ENCODE measurements around the gene FOXO1.

DNA sequence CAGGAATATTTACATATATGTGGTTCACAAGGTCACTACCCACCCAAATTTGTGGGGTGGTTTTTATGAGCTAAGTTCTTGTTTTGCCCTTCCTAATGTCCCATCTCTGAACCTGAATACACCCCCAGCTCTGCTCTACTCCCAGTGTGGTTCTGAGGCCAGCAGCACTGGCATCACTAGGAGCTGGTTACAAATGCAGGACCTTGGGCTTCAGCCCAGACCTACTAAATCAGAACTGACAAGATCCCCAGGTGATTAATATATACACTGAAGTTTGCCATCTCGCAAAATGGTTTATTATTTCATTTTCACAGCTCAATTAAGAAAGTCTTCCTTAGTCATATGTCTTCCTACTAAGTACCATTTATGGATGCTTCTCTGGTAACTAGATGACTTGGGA is 67.9 kb downstream of the FOXO1 start:
- no peak for TF ChIP-seq EZH2phosphoT487 (IDR thresholded peaks at IDR 0.05; ENCODE audit: unreplicated experiment)
- TF ChIP-seq, protein P1, sequence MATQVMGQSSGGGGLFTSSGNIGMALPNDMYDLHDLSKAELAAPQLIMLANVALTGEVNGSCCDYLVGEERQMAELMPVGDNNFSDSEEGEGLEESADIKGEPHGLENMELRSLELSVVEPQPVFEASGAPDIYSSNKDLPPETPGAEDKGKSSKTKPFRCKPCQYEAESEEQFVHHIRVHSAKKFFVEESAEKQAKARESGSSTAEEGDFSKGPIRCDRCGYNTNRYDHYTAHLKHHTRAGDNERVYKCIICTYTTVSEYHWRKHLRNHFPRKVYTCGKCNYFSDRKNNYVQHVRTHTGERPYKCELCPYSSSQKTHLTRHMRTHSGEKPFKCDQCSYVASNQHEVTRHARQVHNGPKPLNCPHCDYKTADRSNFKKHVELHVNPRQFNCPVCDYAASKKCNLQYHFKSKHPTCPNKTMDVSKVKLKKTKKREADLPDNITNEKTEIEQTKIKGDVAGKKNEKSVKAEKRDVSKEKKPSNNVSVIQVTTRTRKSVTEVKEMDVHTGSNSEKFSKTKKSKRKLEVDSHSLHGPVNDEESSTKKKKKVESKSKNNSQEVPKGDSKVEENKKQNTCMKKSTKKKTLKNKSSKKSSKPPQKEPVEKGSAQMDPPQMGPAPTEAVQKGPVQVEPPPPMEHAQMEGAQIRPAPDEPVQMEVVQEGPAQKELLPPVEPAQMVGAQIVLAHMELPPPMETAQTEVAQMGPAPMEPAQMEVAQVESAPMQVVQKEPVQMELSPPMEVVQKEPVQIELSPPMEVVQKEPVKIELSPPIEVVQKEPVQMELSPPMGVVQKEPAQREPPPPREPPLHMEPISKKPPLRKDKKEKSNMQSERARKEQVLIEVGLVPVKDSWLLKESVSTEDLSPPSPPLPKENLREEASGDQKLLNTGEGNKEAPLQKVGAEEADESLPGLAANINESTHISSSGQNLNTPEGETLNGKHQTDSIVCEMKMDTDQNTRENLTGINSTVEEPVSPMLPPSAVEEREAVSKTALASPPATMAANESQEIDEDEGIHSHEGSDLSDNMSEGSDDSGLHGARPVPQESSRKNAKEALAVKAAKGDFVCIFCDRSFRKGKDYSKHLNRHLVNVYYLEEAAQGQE (IDR thresholded peaks at IDR 0.05; ENCODE audit: unreplicated experiment), result no peak
- TF ChIP-seq ZNF331 (CRISPR knock-in tag; IDR thresholded peaks at IDR 0.05; ENCODE audit: low read depth), result no peak
- TF ChIP-seq, protein P2, sequence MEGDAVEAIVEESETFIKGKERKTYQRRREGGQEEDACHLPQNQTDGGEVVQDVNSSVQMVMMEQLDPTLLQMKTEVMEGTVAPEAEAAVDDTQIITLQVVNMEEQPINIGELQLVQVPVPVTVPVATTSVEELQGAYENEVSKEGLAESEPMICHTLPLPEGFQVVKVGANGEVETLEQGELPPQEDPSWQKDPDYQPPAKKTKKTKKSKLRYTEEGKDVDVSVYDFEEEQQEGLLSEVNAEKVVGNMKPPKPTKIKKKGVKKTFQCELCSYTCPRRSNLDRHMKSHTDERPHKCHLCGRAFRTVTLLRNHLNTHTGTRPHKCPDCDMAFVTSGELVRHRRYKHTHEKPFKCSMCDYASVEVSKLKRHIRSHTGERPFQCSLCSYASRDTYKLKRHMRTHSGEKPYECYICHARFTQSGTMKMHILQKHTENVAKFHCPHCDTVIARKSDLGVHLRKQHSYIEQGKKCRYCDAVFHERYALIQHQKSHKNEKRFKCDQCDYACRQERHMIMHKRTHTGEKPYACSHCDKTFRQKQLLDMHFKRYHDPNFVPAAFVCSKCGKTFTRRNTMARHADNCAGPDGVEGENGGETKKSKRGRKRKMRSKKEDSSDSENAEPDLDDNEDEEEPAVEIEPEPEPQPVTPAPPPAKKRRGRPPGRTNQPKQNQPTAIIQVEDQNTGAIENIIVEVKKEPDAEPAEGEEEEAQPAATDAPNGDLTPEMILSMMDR (conservative IDR thresholded peaks at IDR 0.05; ENCODE audit: low read depth in 2 of 2), result no peak
- TF ChIP-seq EZH2 (IDR thresholded peaks at IDR 0.05; ENCODE audit: low read depth, unreplicated experiment), result no peak
- TF ChIP-seq, protein P3, sequence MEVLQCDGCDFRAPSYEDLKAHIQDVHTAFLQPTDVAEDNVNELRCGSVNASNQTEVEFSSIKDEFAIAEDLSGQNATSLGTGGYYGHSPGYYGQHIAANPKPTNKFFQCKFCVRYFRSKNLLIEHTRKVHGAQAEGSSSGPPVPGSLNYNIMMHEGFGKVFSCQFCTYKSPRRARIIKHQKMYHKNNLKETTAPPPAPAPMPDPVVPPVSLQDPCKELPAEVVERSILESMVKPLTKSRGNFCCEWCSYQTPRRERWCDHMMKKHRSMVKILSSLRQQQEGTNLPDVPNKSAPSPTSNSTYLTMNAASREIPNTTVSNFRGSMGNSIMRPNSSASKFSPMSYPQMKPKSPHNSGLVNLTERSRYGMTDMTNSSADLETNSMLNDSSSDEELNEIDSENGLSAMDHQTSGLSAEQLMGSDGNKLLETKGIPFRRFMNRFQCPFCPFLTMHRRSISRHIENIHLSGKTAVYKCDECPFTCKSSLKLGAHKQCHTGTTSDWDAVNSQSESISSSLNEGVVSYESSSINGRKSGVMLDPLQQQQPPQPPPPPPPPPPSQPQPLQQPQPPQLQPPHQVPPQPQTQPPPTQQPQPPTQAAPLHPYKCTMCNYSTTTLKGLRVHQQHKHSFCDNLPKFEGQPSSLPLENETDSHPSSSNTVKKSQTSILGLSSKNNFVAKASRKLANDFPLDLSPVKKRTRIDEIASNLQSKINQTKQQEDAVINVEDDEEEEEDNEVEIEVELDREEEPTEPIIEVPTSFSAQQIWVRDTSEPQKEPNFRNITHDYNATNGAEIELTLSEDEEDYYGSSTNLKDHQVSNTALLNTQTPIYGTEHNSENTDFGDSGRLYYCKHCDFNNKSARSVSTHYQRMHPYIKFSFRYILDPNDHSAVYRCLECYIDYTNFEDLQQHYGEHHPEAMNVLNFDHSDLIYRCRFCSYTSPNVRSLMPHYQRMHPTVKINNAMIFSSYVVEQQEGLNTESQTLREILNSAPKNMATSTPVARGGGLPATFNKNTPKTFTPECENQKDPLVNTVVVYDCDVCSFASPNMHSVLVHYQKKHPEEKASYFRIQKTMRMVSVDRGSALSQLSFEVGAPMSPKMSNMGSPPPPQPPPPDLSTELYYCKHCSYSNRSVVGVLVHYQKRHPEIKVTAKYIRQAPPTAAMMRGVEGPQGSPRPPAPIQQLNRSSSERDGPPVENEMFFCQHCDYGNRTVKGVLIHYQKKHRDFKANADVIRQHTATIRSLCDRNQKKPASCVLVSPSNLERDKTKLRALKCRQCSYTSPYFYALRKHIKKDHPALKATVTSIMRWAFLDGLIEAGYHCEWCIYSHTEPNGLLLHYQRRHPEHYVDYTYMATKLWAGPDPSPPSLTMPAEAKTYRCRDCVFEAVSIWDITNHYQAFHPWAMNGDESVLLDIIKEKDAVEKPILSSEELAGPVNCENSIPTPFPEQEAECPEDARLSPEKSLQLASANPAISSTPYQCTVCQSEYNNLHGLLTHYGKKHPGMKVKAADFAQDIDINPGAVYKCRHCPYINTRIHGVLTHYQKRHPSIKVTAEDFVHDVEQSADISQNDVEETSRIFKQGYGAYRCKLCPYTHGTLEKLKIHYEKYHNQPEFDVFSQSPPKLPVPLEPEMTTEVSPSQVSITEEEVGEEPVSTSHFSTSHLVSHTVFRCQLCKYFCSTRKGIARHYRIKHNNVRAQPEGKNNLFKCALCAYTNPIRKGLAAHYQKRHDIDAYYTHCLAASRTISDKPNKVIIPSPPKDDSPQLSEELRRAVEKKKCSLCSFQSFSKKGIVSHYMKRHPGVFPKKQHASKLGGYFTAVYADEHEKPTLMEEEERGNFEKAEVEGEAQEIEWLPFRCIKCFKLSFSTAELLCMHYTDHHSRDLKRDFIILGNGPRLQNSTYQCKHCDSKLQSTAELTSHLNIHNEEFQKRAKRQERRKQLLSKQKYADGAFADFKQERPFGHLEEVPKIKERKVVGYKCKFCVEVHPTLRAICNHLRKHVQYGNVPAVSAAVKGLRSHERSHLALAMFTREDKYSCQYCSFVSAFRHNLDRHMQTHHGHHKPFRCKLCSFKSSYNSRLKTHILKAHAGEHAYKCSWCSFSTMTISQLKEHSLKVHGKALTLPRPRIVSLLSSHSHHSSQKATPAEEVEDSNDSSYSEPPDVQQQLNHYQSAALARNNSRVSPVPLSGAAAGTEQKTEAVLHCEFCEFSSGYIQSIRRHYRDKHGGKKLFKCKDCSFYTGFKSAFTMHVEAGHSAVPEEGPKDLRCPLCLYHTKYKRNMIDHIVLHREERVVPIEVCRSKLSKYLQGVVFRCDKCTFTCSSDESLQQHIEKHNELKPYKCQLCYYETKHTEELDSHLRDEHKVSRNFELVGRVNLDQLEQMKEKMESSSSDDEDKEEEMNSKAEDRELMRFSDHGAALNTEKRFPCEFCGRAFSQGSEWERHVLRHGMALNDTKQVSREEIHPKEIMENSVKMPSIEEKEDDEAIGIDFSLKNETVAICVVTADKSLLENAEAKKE (CRISPR knock-in tag; IDR thresholded peaks at IDR 0.05), result no peak
- TF ChIP-seq POLR2AphosphoS5 (IDR thresholded peaks at IDR 0.05; ENCODE audit: low read depth), result no peak
